PFSK-1 (cell line): Measurements from ENCODE around the gene TXNRD3.

Source experiments
- FOXP2 ChIP-seq: optimal IDR thresholded peaks from 2 replicates; pipeline ENCODE3; 2011; ENCODE audit warnings: borderline replicate concordance, control low read depth, inconsistent platforms; ENCODE audit not compliant: insufficient read depth; ENCODE audit errors: extremely low read length, extremely low read depth
- POLR2AphosphoS5 ChIP-seq: IDR thresholded peaks from 2 replicates; pipeline ENCODE4 v1.6.1; 2012; ENCODE audit warnings: low read depth, mild to moderate bottlenecking, control low read depth, low read length, moderate library complexity
- SIN3A ChIP-seq: IDR thresholded peaks from 2 replicates; pipeline ENCODE4 v1.6.1; 2012; ENCODE audit warnings: mild to moderate bottlenecking, low read length, moderate library complexity, borderline replicate concordance; ENCODE audit not compliant: insufficient read depth
- TAF1 ChIP-seq: IDR thresholded peaks from 2 replicates; pipeline ENCODE4 v1.6.1; 2012; ENCODE audit warnings: low read length, control low read depth, borderline replicate concordance; ENCODE audit not compliant: insufficient read depth
- TF ChIP-seq, protein P1 (sequence below), 2 experiments: IDR thresholded peaks; 2 replicates each; pipeline versions ENCODE4 v1.6.1 to v1.8.0; 2011 to 2012; ENCODE audit warnings: low read depth in 2 of 2, low read length in 2 of 2, control low read depth in 1 of 2, inconsistent platforms in 1 of 2, mild to moderate bottlenecking in 1 of 2, moderate library complexity in 1 of 2; ENCODE audit not compliant: insufficient read depth in 1 of 2

TXNRD3 gene

DNA sequence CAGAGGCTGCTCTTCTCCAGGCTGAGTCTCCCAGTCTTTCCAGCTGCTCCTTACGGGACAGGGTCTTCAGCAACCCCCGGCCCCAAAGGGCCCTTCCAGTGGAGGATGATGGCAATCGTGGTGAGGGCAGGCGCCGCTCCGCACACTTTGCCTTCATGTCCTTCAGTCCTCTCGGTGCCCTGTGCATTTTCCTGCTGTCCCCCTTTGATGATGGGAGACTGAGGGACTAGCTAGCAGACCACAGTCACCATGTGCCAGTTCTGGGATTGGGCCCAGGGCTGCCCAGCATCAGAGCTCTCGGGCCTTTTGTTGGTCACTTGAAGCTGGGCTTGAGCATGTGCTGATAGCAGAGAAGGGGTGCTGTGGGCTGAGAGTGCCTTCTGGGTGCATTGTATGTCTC is 8.8 kb upstream of the TXNRD3 start:
- TF ChIP-seq POLR2AphosphoS5 (no peak), SIN3A (no peak), TAF1 (no peak), FOXP2 (no peak)
- TF ChIP-seq, protein P1, sequence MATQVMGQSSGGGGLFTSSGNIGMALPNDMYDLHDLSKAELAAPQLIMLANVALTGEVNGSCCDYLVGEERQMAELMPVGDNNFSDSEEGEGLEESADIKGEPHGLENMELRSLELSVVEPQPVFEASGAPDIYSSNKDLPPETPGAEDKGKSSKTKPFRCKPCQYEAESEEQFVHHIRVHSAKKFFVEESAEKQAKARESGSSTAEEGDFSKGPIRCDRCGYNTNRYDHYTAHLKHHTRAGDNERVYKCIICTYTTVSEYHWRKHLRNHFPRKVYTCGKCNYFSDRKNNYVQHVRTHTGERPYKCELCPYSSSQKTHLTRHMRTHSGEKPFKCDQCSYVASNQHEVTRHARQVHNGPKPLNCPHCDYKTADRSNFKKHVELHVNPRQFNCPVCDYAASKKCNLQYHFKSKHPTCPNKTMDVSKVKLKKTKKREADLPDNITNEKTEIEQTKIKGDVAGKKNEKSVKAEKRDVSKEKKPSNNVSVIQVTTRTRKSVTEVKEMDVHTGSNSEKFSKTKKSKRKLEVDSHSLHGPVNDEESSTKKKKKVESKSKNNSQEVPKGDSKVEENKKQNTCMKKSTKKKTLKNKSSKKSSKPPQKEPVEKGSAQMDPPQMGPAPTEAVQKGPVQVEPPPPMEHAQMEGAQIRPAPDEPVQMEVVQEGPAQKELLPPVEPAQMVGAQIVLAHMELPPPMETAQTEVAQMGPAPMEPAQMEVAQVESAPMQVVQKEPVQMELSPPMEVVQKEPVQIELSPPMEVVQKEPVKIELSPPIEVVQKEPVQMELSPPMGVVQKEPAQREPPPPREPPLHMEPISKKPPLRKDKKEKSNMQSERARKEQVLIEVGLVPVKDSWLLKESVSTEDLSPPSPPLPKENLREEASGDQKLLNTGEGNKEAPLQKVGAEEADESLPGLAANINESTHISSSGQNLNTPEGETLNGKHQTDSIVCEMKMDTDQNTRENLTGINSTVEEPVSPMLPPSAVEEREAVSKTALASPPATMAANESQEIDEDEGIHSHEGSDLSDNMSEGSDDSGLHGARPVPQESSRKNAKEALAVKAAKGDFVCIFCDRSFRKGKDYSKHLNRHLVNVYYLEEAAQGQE (IDR thresholded peaks at IDR 0.05; ENCODE audit: insufficient read depth in 1 of 2, low read depth in 2 of 2, low read length in 2 of 2): no peak

DNA sequence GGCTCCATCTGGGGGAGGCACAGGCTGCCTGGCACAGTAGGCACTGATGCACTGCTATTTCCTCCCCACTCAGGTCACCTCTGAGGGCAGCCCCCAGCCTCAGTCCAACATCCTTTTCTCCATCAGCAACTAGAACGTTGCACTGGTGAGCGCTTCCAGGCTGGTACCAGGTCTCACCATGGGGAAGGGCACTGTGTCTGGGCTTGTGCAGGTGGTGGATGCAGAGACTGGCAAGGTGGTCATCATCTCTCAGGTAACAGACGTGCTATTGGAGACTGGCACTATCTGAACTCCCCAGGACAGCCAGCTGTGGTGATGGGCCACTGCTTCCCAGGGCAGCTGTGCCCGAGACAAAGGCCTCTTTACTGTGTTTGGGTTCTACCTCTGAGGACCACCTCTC is 8.3 kb upstream of the TXNRD3 start:
- TF ChIP-seq SIN3A: no peak
- TF ChIP-seq, protein P1 (IDR thresholded peaks at IDR 0.05; ENCODE audit: insufficient read depth in 1 of 2, low read depth in 2 of 2, low read length in 2 of 2): no peak
- TF ChIP-seq POLR2AphosphoS5: no peak
- no peak for TF ChIP-seq FOXP2
- no peak for TF ChIP-seq TAF1

DNA sequence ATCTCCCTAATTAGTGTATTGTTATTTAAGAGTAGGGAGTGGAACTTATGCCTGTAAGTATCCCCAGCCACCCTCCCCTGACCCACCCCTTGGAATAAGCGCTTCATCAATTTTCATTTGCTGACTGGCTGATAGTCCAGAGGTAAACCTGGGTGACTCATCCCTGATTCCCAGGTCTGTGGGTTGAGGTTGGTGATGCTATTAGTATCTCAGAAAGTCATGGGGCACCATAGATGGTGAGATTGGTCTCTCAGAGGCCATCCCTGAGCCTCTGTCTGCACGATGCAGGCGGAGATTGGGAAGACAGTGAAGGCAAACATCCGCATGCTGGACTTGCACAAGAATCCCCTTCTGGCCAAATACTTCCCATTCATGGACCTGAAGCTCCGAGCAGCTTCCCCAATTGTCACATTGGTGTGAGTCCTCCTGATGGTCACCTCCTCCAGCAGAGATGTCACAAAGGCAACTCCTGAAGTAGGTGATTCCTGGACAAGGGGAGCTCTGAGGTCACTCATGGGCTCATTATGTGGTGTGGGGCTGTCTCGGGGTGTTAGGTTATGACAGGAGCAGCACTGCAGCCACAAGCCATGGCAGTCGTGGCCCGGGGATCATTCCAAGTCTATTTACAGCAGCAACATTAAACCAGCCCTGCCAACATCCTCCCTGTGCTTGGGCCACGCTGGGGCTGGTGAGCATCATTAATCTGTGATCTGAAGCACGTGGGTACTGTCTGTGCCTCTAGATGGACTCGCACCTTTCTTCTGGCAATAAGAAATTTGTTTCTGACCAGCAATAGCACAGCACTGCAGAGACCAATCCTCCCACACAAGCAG is 6.8 kb upstream of the TXNRD3 start:
- TF ChIP-seq TAF1 (no peak), POLR2AphosphoS5 (no peak), FOXP2 (no peak), SIN3A (no peak)
- TF ChIP-seq, protein P1 (IDR thresholded peaks at IDR 0.05; ENCODE audit: insufficient read depth in 1 of 2, low read depth in 2 of 2, low read length in 2 of 2): no peak

DNA sequence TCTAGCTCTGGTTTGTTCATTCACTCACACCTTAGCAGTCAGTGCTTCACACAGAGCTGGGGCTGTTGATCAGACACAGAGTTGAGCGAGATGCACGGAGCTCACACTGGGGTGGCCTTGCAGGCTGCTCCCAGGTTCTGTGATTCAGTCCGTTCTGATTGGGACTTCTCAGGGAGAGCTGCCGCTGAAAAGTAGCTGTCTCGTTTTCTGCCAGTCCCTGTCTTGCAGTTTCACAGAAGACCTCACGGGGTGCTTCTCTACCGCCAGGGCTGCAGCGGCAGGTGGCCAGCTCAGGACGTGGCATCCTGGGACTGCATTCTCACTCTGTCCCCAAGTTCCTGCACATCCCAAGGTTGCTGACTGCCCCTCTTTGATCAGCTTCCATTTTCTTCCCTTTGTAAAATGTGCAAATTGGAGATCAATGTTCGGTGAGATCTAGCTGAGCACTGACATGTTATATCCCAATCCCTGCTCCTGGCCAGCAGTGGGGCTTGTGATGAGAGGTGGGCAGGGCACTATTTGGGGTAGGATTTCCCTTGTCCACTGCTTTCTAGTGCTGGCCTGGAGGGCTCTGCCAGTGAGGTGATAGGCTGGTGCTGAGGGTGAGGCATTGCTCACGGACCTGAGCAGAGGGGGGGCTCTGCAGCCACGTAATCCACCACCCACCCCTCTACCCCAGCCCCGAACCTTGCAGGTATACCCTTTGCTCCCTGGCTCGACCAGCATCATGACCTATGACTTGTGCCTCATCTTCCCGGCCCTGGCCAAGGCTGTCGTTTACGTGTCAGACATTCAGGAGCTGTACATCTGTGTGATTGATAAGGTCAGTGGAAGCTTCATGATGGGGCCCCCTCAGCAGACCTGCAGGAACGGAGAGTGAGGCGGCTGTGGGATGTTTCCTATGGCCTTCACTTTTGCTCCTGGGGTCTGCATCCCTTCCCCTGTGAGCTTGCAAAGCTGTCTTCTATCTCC is 5.3 kb upstream of the TXNRD3 start:
- TF ChIP-seq, protein P1 (IDR thresholded peaks at IDR 0.05; ENCODE audit: insufficient read depth in 1 of 2, low read depth in 2 of 2, low read length in 2 of 2): no peak
- no peak for TF ChIP-seq FOXP2
- TF ChIP-seq SIN3A: no peak
- no peak for TF ChIP-seq TAF1
- TF ChIP-seq POLR2AphosphoS5: no peak
